ENCODE data around the gene SPINK9.

GRCh38 chr5:148372893-148373292 lies 37.5 kb downstream of the SPINK9 start:
- no peak for TF ChIP-seq ARNT (IDR thresholded peaks at IDR 0.05)
- TF ChIP-seq FOXA1 (IDR thresholded peaks at IDR 0.05): no peak
- no peak for TF ChIP-seq TARDBP (IDR thresholded peaks at IDR 0.05)
- no peak for TF ChIP-seq SP1 (IDR thresholded peaks at IDR 0.05)
- TF ChIP-seq ELF4 (IDR thresholded peaks at IDR 0.05): no peak
- no peak for TF ChIP-seq ZNF384 (IDR thresholded peaks at IDR 0.05)
- TF ChIP-seq LEF1 (IDR thresholded peaks at IDR 0.05; ENCODE audit: borderline replicate concordance): no peak
- TF ChIP-seq PKNOX1 (IDR thresholded peaks at IDR 0.05): no peak

Data from HEK293T (cell line).